GM23248 (cell line): ENCODE results near the gene TCEAL4. TPM values are rescaled to one million over a fixed set of nuclear protein-coding genes. Genes with fewer than 3 reads are reported as not detected.

Source experiments
- DNase-seq: peaks from one replicate; pipeline ENCODE4 v3.0.0-alpha.2; 2015
- H2AFZ ChIP-seq: fragments of 200-600 bp; sonication (generic); 2 replicates; pipeline ENCODE4 v1.6.1; 2016; ENCODE audit warnings: antibody characterized with exemption
- H3F3A ChIP-seq: fragments of 200-600 bp; sonication (generic); 2 replicates; pipeline ENCODE4 v1.6.1; 2016; ENCODE audit warnings: mild to moderate bottlenecking, antibody characterized with exemption, mixed run types; ENCODE audit not compliant: insufficient read depth
- H3K27ac ChIP-seq: fragments of 200-600 bp; sonication (generic); 2 replicates; pipeline ENCODE4 v1.5.1; 2016; ENCODE audit warnings: mild to moderate bottlenecking
- H3K27me3 ChIP-seq: fragments of 200-600 bp; sonication (generic); replicated peaks from 2 replicates; pipeline ENCODE4 v1.6.1; 2016; ENCODE audit warnings: mild to moderate bottlenecking; ENCODE audit not compliant: insufficient read depth
- H3K36me3 ChIP-seq: fragments of 200-600 bp; sonication (generic); 2 replicates; pipeline ENCODE4 v1.6.1; 2016; ENCODE audit warnings: low read depth, mild to moderate bottlenecking
- H3K4me1 ChIP-seq: fragments of 200-600 bp; sonication (generic); 2 replicates; pipeline ENCODE4 v1.6.1; 2016; ENCODE audit warnings: mild to moderate bottlenecking; ENCODE audit not compliant: insufficient read depth
- H3K4me2 ChIP-seq: fragments of 200-600 bp; sonication (generic); one replicate; pipeline ENCODE4 v1.6.1; 2016; ENCODE audit warnings: mild to moderate bottlenecking; ENCODE audit not compliant: unreplicated experiment
- H3K4me3 ChIP-seq: fragments of 200-600 bp; sonication (generic); 2 replicates; pipeline ENCODE4 v1.5.1; 2016; ENCODE audit warnings: mild to moderate bottlenecking
- H3K79me2 ChIP-seq: fragments of 200-600 bp; sonication (generic); 2 replicates; pipeline ENCODE4 v1.6.1; 2016; ENCODE audit warnings: mild to moderate bottlenecking; ENCODE audit not compliant: insufficient read depth
- H3K9ac ChIP-seq: fragments of 200-600 bp; sonication (generic); 2 replicates; pipeline ENCODE4 v1.6.1; 2016; ENCODE audit warnings: mild to moderate bottlenecking
- H3K9me2 ChIP-seq: fragments of 200-600 bp; sonication (generic); 2 replicates; pipeline ENCODE4 v1.6.1; 2016; ENCODE audit warnings: mixed run types, mild to moderate bottlenecking, moderate library complexity; ENCODE audit not compliant: insufficient read depth
- H3K9me3 ChIP-seq: fragments of 200-600 bp; sonication (generic); one replicate; pipeline ENCODE4 v1.6.1; 2017; ENCODE audit warnings: low read depth
- H4K20me1 ChIP-seq: fragments of 200-600 bp; sonication (generic); 2 replicates; pipeline ENCODE4 v1.6.0; 2016; ENCODE audit not compliant: insufficient read depth
- EZH2 ChIP-seq: fragments of 200-600 bp; sonication (generic); IDR thresholded peaks from 2 replicates; pipeline ENCODE4 v1.6.1; 2018; ENCODE audit warnings: antibody characterized with exemption, mild to moderate bottlenecking; ENCODE audit not compliant: insufficient read depth, poor library complexity, severe bottlenecking
- EZH2phosphoT487 ChIP-seq: fragments of 200-600 bp; sonication (generic); IDR thresholded peaks from 2 replicates; pipeline ENCODE4 v1.6.1; 2018; ENCODE audit warnings: antibody characterized with exemption, moderate library complexity, mild to moderate bottlenecking, low read depth; ENCODE audit not compliant: insufficient read depth
- WGBS, 2 experiments: methylation state at CpG; one replicate each; pipeline ENCODE4 v1.1.6; 2015 to 2017; ENCODE audit warnings: low lambda C conversion rate in 2 of 2, low coverage in 1 of 2; ENCODE audit errors: missing lambda C conversion rate in 2 of 2; 5-methylcytosine and 5-hydroxymethylcytosine counted together
- in situ Hi-C: fragments of 300-500 bp; cut with MboI; formaldehyde crosslinking; loops from 2 replicates; pipeline ENCODE4 v1.15.0; 2020
- polyA plus RNA-seq: library from polyadenylated mRNA; unstranded; fragments of >200 nt; fragmentation: Nextera tagmentation; extraction: Ambion mirVana; gene quantifications from 2 replicates; pipeline ENCODE4 v1.2.1, GENCODE V29; 2016
- total RNA-seq: library from RNA; depleted of rRNA; stranded (reverse); fragments of >200 nt; shearing (Covaris generic); gene quantifications from 2 replicates; pipeline ENCODE4 v1.2.3, GENCODE V29; 2014

TCEAL4 gene
- total and polyA plus RNA-seq, 2 experiments from 2014 or later, result 41.1 to 112 TPM

GRCh38 chrX:103560256-103560655 lies 25.1 kb upstream of the TCEAL4 start:
- 62 to 75% methylated on average over 1 of the region's 1 CpG for WGBS, 2 experiments
- H4K20me1 ChIP-seq, result no peaks in the 10 kb centered on the region
- H3K9ac ChIP-seq, result no peak overlapping the region
- no peaks in the 10 kb centered on the region for H3K9me3 ChIP-seq
- H3K4me1 ChIP-seq, result peaks cover 11% of the 10 kb centered on the region
- in situ Hi-C loops, result loop anchor here (25.0 kb wide), 1 partner anchor 252 kb away; no protein-coding TSS in a partner anchor
- no peak overlapping the region for H2AFZ ChIP-seq
- no peaks in the 10 kb centered on the region for H3K79me2 ChIP-seq
- H3F3A ChIP-seq, result peaks cover 4% of the 10 kb centered on the region; the same call in 1 of the 2 replicates
- H3K4me2 ChIP-seq, result no peak overlapping the region
- H3K9me2 ChIP-seq, result no peaks in the 10 kb centered on the region
- H3K27me3 ChIP-seq, result no peaks in the 10 kb centered on the region
- DNase-seq, result no peak
- H3K36me3 ChIP-seq, result no peaks in the 10 kb centered on the region
- TF ChIP-seq EZH2phosphoT487 (no peak), EZH2 (no peak)
- H3K4me3 ChIP-seq, result no peak overlapping the region
- H3K27ac ChIP-seq, result no peak overlapping the region

GRCh38 chrX:103562801-103563200 lies 22.5 kb upstream of the TCEAL4 start:
- in situ Hi-C loops, result loop anchor here (25.0 kb wide), 1 partner anchor 250 kb away; no protein-coding TSS in a partner anchor
- Histone ChIP-seq H3F3A (peaks cover 17% of the 10 kb centered on the region; the same call in 1 of the 2 replicates), H3K4me3 (no peak overlapping the region), H3K27me3 (no peaks in the 10 kb centered on the region), H3K9ac (no peak overlapping the region), H4K20me1 (no peaks in the 10 kb centered on the region), H3K9me2 (no peaks in the 10 kb centered on the region), H3K27ac (no peak overlapping the region), H2AFZ (no peak overlapping the region), H3K4me2 (no peak overlapping the region), H3K79me2 (no peaks in the 10 kb centered on the region), H3K36me3 (no peaks in the 10 kb centered on the region), H3K9me3 (no peaks in the 10 kb centered on the region), H3K4me1 (peaks cover 14% of the 10 kb centered on the region)
- TF ChIP-seq EZH2, result no peak
- TF ChIP-seq EZH2phosphoT487, result no peak
- peak; percentile 21 for DNase-seq
- WGBS, 2 experiments, result 58 to 67% methylated on average over 2 of the region's 2 CpGs

- DNase-seq, result peak; percentile 58
- in situ Hi-C loops, result loop anchor here (25.0 kb wide), 1 partner anchor 247 kb away; no protein-coding TSS in a partner anchor
- Histone ChIP-seq H3K36me3 (no peaks in the 10 kb centered on the region), H3F3A (peaks cover 17% of the 10 kb centered on the region; the same call in 1 of the 2 replicates), H3K27me3 (no peaks in the 10 kb centered on the region), H4K20me1 (no peaks in the 10 kb centered on the region), H3K79me2 (no peaks in the 10 kb centered on the region), H3K9me3 (no peaks in the 10 kb centered on the region), H3K4me3 (peak overlapping the region; percentile 50), H3K4me1 (peaks cover 14% of the 10 kb centered on the region), H3K9me2 (no peaks in the 10 kb centered on the region), H3K4me2 (peak overlapping the region; percentile 62), H2AFZ (no peak overlapping the region), H3K27ac (peak overlapping the region; percentile 71), H3K9ac (peak overlapping the region; percentile 22; the same call in 1 of the 2 replicates)
- no peak for TF ChIP-seq EZH2
- TF ChIP-seq EZH2phosphoT487, result no peak
- 3% methylated on average over 4 of the region's 4 CpGs for WGBS, 2 experiments
These were observed 20.1 kb upstream of the TCEAL4 start for GRCh38 chrX:103565197-103565596.

GRCh38 chrX:103565752-103566151 lies 19.6 kb upstream of the TCEAL4 start:
- peaks cover 14% of the 10 kb centered on the region for H3K4me1 ChIP-seq
- no peaks in the 10 kb centered on the region for H3K9me2 ChIP-seq
- H2AFZ ChIP-seq, result no peak overlapping the region
- no peaks in the 10 kb centered on the region for H3K79me2 ChIP-seq
- H3K4me3 ChIP-seq, result peak overlapping the region; percentile 50
- no peaks in the 10 kb centered on the region for H4K20me1 ChIP-seq
- peak overlapping the region; percentile 62 for H3K4me2 ChIP-seq
- peak overlapping the region; percentile 22; the same call in 1 of the 2 replicates for H3K9ac ChIP-seq
- no peak for TF ChIP-seq EZH2phosphoT487
- no peak for TF ChIP-seq EZH2
- in situ Hi-C loops, result loop anchor here (25.0 kb wide), 1 partner anchor 247 kb away; no protein-coding TSS in a partner anchor
- no peaks in the 10 kb centered on the region for H3K27me3 ChIP-seq
- peak; percentile 86 for DNase-seq
- 0 to 6% methylated on average over 1 of the region's 1 CpG for WGBS, 2 experiments
- H3K9me3 ChIP-seq, result no peaks in the 10 kb centered on the region
- no peaks in the 10 kb centered on the region for H3K36me3 ChIP-seq
- H3F3A ChIP-seq, result peaks cover 17% of the 10 kb centered on the region; the same call in 1 of the 2 replicates
- peak overlapping the region; percentile 71 for H3K27ac ChIP-seq

- H3K9ac ChIP-seq, result no peak overlapping the region
- no peaks in the 10 kb centered on the region for H3K36me3 ChIP-seq
- no peaks in the 10 kb centered on the region for H3K9me2 ChIP-seq
- TF ChIP-seq EZH2 (no peak), EZH2phosphoT487 (no peak)
- DNase-seq, result no peak
- H2AFZ ChIP-seq, result no peak overlapping the region
- peaks cover 8% of the 10 kb centered on the region; the same call in 1 of the 2 replicates for H3F3A ChIP-seq
- H3K79me2 ChIP-seq, result no peaks in the 10 kb centered on the region
- H3K27ac ChIP-seq, result no peak overlapping the region
- H3K4me2 ChIP-seq, result no peak overlapping the region
- in situ Hi-C loops, result loop anchor here (25.0 kb wide), 1 partner anchor 241 kb away; no protein-coding TSS in a partner anchor
- H3K27me3 ChIP-seq, result no peaks in the 10 kb centered on the region
- no peaks in the 10 kb centered on the region for H4K20me1 ChIP-seq
- no peaks in the 10 kb centered on the region for H3K9me3 ChIP-seq
- no peak overlapping the region for H3K4me3 ChIP-seq
- WGBS, 2 experiments, result 92 to 96% methylated on average over 6 of the region's 6 CpGs
- H3K4me1 ChIP-seq, result no peaks in the 10 kb centered on the region
These were observed 14.2 kb upstream of the TCEAL4 start for GRCh38 chrX:103571121-103571520.
